ENCODE data around the gene EIF4B. TPM values are rescaled to one million over a fixed set of nuclear protein-coding genes. Genes with fewer than 3 reads are reported as not detected.

Gene EIF4B
- total and polyA plus RNA-seq, 4 donors, result 81.9 to 684 (median 220) TPM

DNA sequence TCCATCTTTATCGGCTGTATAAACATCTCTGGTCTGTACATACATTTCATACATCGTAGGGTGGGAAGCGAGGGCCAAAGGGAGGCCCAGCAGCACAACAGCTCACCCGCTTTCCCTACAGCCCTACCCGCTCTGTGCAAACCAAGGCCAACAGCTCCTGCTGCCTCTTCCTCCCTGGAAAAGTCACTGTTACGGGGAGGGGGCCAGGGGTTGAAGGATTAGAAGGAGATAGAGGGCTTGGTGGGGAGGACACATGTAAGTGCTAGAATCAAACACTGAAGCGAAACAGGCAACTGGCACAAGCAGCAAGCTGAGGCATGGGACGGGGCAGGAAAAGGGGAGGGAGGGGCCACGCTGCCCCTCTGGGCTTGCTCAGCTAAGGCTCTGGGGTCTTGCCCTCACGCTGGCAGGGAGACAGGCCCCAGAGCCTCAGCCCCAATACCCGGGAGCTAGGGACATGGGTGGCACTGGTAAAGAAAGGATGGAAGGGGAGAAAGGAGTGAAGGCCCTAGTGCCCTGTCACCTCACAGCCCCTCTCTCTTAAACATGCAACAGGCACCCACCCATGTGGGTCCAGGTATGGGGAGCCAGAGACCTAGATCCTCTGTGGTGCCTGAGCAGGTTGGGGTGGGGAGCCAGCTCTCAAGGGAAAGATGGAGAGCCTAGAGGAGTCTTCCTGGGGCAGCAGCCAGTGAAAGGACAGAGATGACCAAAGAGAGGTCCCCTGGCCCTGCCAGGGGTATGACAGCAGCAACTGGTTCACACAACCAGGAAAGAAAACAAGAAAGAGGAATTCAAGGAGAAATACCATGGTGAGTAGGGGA is 58.6 kb downstream of the EIF4B start:
- Histone ChIP-seq H3K4me1 (ENCODE audit: control insufficient read depth in 5 of 5, insufficient read depth in 5 of 5, low read length in 5 of 5) (peaks cover 0 to 25% (median 11%) of the 10 kb centered on the region in 5 donors), H3K36me3 (ENCODE audit: control insufficient read depth in 4 of 4, insufficient read depth in 4 of 4, low read length in 4 of 4) (peaks cover 0 to 65% (median 34%) of the 10 kb centered on the region in 4 donors)
- WGBS, 2 donors, result 82 to 91% methylated on average over 11 of the region's 11 CpGs

DNA sequence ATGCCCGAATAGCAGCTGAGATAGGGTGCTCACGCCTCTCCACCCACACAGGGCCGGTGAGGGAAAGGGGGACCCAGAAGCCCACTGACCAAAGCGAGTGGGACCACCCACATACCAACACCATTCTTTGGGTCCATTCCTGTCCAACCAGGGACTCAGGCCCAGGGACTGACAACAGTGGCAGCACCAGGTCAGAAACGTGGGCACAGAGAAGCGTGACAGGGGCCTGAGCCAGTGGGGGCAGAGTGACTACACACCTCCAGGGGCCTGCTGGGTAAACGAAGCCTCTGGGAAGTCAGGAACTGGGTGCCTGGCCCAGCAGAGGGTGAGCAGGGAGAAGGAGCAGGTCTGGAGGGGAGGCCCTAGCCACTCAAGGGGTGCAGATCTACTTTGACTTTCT is 59.2 kb downstream of the EIF4B start:
- H3K27ac ChIP-seq (ENCODE audit: low read depth in 1 of 2, low read length in 1 of 2), result peak overlapping the region in 1 of 2 donors; percentile 57
- H3K4me3 ChIP-seq, result no peak overlapping the region
- DNase-seq (no peak), ATAC-seq (ENCODE audit: insufficient read depth, low FRiP score) (no peak)
- H3K27me3 ChIP-seq (ENCODE audit: control insufficient read depth in 3 of 3, insufficient read depth in 3 of 3, low read length in 2 of 3), result no peaks in the 10 kb centered on the region
- H3K9me3 ChIP-seq (ENCODE audit: control insufficient read depth in 4 of 4, insufficient read depth in 3 of 4, low read length in 3 of 4), result no peaks in the 10 kb centered on the region
- H3K36me3 ChIP-seq (ENCODE audit: control insufficient read depth in 4 of 4, insufficient read depth in 4 of 4, low read length in 4 of 4), result peaks cover 0 to 58% (median 29%) of the 10 kb centered on the region in 4 donors
- peaks cover 0 to 30% (median 9%) of the 10 kb centered on the region in 5 donors for H3K4me1 ChIP-seq (ENCODE audit: control insufficient read depth in 5 of 5, insufficient read depth in 5 of 5, low read length in 5 of 5)
- 77 to 84% methylated on average over 7 of the region's 7 CpGs for WGBS, 2 donors
- no peak overlapping the region for H3K9ac ChIP-seq (ENCODE audit: insufficient read depth in 1 of 2, low read length in 2 of 2)
- TF ChIP-seq, protein P1, sequence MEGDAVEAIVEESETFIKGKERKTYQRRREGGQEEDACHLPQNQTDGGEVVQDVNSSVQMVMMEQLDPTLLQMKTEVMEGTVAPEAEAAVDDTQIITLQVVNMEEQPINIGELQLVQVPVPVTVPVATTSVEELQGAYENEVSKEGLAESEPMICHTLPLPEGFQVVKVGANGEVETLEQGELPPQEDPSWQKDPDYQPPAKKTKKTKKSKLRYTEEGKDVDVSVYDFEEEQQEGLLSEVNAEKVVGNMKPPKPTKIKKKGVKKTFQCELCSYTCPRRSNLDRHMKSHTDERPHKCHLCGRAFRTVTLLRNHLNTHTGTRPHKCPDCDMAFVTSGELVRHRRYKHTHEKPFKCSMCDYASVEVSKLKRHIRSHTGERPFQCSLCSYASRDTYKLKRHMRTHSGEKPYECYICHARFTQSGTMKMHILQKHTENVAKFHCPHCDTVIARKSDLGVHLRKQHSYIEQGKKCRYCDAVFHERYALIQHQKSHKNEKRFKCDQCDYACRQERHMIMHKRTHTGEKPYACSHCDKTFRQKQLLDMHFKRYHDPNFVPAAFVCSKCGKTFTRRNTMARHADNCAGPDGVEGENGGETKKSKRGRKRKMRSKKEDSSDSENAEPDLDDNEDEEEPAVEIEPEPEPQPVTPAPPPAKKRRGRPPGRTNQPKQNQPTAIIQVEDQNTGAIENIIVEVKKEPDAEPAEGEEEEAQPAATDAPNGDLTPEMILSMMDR (IDR thresholded peaks at IDR 0.05; ENCODE audit: control extremely low read depth, extremely low read depth), result no peak

More for the DNA sequence above, 58.6 kb downstream of the EIF4B start:
- no peak overlapping the region for H3K27ac ChIP-seq (ENCODE audit: low read depth in 1 of 2, low read length in 1 of 2)
- no peaks in the 10 kb centered on the region for H3K9me3 ChIP-seq (ENCODE audit: control insufficient read depth in 4 of 4, insufficient read depth in 3 of 4, low read length in 3 of 4)
- H3K9ac ChIP-seq (ENCODE audit: insufficient read depth in 1 of 2, low read length in 2 of 2), result no peak overlapping the region
- H3K4me3 ChIP-seq, result no peak overlapping the region
- TF ChIP-seq, protein P1 (IDR thresholded peaks at IDR 0.05; ENCODE audit: control extremely low read depth, extremely low read depth), result no peak
- no peaks in the 10 kb centered on the region for H3K27me3 ChIP-seq (ENCODE audit: control insufficient read depth in 3 of 3, insufficient read depth in 3 of 3, low read length in 2 of 3)
- ATAC-seq (ENCODE audit: insufficient read depth, low FRiP score) (no peak), DNase-seq (no peak)

GRCh38 chr12:53065975-53066931 is 60.0 kb downstream of the EIF4B start:
- H3K4me1 ChIP-seq (ENCODE audit: control insufficient read depth in 5 of 5, insufficient read depth in 5 of 5, low read length in 5 of 5), result peaks cover 0 to 23% (median 8%) of the 10 kb centered on the region in 5 donors
- no peak overlapping the region for H3K4me3 ChIP-seq
- peaks cover 0 to 57% (median 28%) of the 10 kb centered on the region in 4 donors for H3K36me3 ChIP-seq (ENCODE audit: control insufficient read depth in 4 of 4, insufficient read depth in 4 of 4, low read length in 4 of 4)

More at GRCh38 chr12:53065975-53066931, 60.0 kb downstream of the EIF4B start:
- TF ChIP-seq, protein P1 (IDR thresholded peaks at IDR 0.05; ENCODE audit: control extremely low read depth, extremely low read depth), result peak; percentile 94
- peak overlapping the region in 1 of 2 donors; percentile 62 for H3K27ac ChIP-seq (ENCODE audit: low read depth in 1 of 2, low read length in 1 of 2)
- H3K9ac ChIP-seq (ENCODE audit: insufficient read depth in 1 of 2, low read length in 2 of 2), result no peak overlapping the region
- peak; percentile 87 to 90 (median 88) for DNase-seq
- peak; percentile 54 for ATAC-seq (ENCODE audit: insufficient read depth, low FRiP score)
- no peaks in the 10 kb centered on the region for H3K9me3 ChIP-seq (ENCODE audit: control insufficient read depth in 4 of 4, insufficient read depth in 3 of 4, low read length in 3 of 4)
- 40 to 42% methylated on average over 24 of the region's 24 CpGs for WGBS, 2 donors
- H3K27me3 ChIP-seq (ENCODE audit: control insufficient read depth in 3 of 3, insufficient read depth in 3 of 3, low read length in 2 of 3), result no peaks in the 10 kb centered on the region

All from lung (tissue), 12 donors.